HL-60 (cell line): ENCODE measurements around the gene RFWD3.

Experiments used
- DNase-seq, 2 experiments: peaks; one replicate each; pipeline ENCODE4 v3.0.0-alpha.2; 2010 to 2020; ENCODE audit warnings: low read depth in 1 of 2, low spot score in 1 of 2
- H3K27ac ChIP-seq: fragments of 250-450 bp; sonication (Bioruptor Pico); replicated peaks from 2 replicates; pipeline ENCODE4 v1.5.1; 2020; ENCODE audit warnings: mild to moderate bottlenecking, moderate library complexity
- H3K27me3 ChIP-seq: fragments of 250-450 bp; sonication (Bioruptor Pico); 2 replicates; pipeline ENCODE4 v1.5.1; 2021; ENCODE audit warnings: mild to moderate bottlenecking, moderate library complexity; ENCODE audit not compliant: insufficient read depth, poor library complexity, severe bottlenecking
- H3K4me3 ChIP-seq: replicated peaks from 2 replicates; pipeline ENCODE4 v1.5.1; 2011; ENCODE audit warnings: mild to moderate bottlenecking, control low read depth, low read length; ENCODE audit not compliant: insufficient read depth
- GABPA ChIP-seq: IDR thresholded peaks from 2 replicates; pipeline ENCODE4 v1.6.1; 2012; ENCODE audit warnings: low read depth
- POLR2AphosphoS5 ChIP-seq: IDR thresholded peaks from 2 replicates; pipeline ENCODE4 v1.6.1; 2012; ENCODE audit warnings: low read depth
- SPI1 ChIP-seq: IDR thresholded peaks from 2 replicates; pipeline ENCODE4 v1.6.1; 2012; ENCODE audit warnings: low read depth, mild to moderate bottlenecking, borderline replicate concordance
- long read RNA-seq: library from polyadenylated mRNA; unstranded; transcript quantifications from one replicate; pipeline ENCODE4 v2.0.0, GENCODE V29; 2020
- TF ChIP-seq, protein P1 (sequence below): IDR thresholded peaks from one replicate; pipeline ENCODE4 v1.5.1; 2011; ENCODE audit warnings: low read length, control low read depth, inconsistent platforms; ENCODE audit not compliant: insufficient read depth
- TF ChIP-seq, protein P2 (sequence below): IDR thresholded peaks from 2 replicates; pipeline ENCODE4 v1.6.1; 2012; ENCODE audit warnings: low read depth; ENCODE audit not compliant: insufficient replicate concordance

Gene RFWD3, protein sequence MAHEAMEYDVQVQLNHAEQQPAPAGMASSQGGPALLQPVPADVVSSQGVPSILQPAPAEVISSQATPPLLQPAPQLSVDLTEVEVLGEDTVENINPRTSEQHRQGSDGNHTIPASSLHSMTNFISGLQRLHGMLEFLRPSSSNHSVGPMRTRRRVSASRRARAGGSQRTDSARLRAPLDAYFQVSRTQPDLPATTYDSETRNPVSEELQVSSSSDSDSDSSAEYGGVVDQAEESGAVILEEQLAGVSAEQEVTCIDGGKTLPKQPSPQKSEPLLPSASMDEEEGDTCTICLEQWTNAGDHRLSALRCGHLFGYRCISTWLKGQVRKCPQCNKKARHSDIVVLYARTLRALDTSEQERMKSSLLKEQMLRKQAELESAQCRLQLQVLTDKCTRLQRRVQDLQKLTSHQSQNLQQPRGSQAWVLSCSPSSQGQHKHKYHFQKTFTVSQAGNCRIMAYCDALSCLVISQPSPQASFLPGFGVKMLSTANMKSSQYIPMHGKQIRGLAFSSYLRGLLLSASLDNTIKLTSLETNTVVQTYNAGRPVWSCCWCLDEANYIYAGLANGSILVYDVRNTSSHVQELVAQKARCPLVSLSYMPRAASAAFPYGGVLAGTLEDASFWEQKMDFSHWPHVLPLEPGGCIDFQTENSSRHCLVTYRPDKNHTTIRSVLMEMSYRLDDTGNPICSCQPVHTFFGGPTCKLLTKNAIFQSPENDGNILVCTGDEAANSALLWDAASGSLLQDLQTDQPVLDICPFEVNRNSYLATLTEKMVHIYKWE
- long read RNA-seq, full-length matches to known transcripts, result 136 of 223 reads
- long read RNA-seq, partial matches to known transcripts, result 30 of 223 reads
- long read RNA-seq, other reads (novel, unspliced or antisense), result 57 of 223 reads

DNA sequence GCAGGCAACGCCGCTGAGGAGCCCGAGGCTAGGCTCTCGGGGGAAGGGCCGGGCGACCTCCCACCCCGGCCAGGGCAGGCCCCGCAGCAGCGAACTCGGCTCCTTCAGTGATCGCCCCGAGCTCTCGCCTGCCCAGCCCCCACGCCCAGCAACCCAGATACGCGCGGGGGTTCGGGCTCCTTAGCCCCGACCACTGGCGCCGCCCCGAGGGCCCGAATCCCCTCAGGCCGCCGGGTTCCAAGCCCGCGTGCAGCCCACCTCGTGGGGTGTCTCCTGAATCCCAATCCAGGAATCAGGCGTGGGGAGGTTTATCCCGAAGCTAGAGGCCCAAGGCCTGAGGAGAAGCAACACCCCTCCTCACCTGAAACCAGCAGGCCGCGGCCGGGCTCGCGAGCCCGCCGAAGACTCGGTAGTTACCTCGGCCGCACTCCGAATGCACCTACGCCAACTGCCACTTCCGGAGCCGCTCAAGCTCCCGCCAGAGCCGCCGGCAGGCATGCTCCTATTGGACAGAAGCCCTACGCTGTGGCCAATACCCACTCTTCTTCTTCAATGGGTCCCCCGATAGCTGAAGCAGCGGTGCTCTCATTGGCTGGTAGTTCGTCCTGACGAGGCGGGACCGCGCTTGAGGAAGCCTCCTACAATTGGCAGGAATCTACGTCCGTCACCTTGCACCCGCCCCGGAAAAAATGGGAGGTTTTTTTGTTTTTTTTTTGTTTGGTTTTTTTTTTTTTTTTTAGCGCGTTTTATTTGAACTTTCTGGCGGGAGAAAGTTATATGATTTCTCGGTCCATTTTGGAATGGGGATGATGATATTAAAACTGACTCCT, at the start of gene RFWD3:
TSS of gene RFWD3 (minus strand) at position 453 of the 830 bp plus-strand sequence. CDS start 5,428 bp downstream, outside the sequence.
- Histone ChIP-seq H3K4me3 (peak within 1 kb of the TSS; percentile 89), H3K27me3 (no peaks in the 10 kb centered on the region), H3K27ac (peak within 1 kb of the TSS; percentile 98)
- TF ChIP-seq, protein P1, sequence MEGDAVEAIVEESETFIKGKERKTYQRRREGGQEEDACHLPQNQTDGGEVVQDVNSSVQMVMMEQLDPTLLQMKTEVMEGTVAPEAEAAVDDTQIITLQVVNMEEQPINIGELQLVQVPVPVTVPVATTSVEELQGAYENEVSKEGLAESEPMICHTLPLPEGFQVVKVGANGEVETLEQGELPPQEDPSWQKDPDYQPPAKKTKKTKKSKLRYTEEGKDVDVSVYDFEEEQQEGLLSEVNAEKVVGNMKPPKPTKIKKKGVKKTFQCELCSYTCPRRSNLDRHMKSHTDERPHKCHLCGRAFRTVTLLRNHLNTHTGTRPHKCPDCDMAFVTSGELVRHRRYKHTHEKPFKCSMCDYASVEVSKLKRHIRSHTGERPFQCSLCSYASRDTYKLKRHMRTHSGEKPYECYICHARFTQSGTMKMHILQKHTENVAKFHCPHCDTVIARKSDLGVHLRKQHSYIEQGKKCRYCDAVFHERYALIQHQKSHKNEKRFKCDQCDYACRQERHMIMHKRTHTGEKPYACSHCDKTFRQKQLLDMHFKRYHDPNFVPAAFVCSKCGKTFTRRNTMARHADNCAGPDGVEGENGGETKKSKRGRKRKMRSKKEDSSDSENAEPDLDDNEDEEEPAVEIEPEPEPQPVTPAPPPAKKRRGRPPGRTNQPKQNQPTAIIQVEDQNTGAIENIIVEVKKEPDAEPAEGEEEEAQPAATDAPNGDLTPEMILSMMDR, result no peak
- peak; percentile 86 for TF ChIP-seq POLR2AphosphoS5
- peak; percentile 67 for TF ChIP-seq GABPA
- TF ChIP-seq, protein P2, sequence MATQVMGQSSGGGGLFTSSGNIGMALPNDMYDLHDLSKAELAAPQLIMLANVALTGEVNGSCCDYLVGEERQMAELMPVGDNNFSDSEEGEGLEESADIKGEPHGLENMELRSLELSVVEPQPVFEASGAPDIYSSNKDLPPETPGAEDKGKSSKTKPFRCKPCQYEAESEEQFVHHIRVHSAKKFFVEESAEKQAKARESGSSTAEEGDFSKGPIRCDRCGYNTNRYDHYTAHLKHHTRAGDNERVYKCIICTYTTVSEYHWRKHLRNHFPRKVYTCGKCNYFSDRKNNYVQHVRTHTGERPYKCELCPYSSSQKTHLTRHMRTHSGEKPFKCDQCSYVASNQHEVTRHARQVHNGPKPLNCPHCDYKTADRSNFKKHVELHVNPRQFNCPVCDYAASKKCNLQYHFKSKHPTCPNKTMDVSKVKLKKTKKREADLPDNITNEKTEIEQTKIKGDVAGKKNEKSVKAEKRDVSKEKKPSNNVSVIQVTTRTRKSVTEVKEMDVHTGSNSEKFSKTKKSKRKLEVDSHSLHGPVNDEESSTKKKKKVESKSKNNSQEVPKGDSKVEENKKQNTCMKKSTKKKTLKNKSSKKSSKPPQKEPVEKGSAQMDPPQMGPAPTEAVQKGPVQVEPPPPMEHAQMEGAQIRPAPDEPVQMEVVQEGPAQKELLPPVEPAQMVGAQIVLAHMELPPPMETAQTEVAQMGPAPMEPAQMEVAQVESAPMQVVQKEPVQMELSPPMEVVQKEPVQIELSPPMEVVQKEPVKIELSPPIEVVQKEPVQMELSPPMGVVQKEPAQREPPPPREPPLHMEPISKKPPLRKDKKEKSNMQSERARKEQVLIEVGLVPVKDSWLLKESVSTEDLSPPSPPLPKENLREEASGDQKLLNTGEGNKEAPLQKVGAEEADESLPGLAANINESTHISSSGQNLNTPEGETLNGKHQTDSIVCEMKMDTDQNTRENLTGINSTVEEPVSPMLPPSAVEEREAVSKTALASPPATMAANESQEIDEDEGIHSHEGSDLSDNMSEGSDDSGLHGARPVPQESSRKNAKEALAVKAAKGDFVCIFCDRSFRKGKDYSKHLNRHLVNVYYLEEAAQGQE, result peak; percentile 70
- no peak for TF ChIP-seq SPI1
- DNase-seq, result peak; percentile 97 to 99

GRCh38 chr16:74716355-74716754, 49.7 kb upstream of the RFWD3 start:
- no peak for DNase-seq
- Histone ChIP-seq H3K27ac (no peak overlapping the region), H3K4me3 (no peak overlapping the region), H3K27me3 (no peaks in the 10 kb centered on the region)
- no peak for TF ChIP-seq POLR2AphosphoS5
- TF ChIP-seq SPI1, result no peak
- TF ChIP-seq, protein P1, result no peak
- no peak for TF ChIP-seq GABPA
- TF ChIP-seq, protein P2, result no peak

GRCh38 chr16:74713876-74714275, 47.2 kb upstream of the RFWD3 start:
- Histone ChIP-seq H3K27ac (no peak overlapping the region), H3K4me3 (no peak overlapping the region), H3K27me3 (no peaks in the 10 kb centered on the region)
- TF ChIP-seq, protein P2, result no peak
- TF ChIP-seq, protein P1, result no peak
- TF ChIP-seq GABPA, result no peak
- no peak for TF ChIP-seq SPI1
- no peak for TF ChIP-seq POLR2AphosphoS5
- no peak for DNase-seq
